ENCODE measurements around the gene PSMD1. TPM values are rescaled to one million over a fixed set of nuclear protein-coding genes. Genes with fewer than 3 reads are reported as not detected.

PSMD1 gene
- total RNA-seq, 1 experiment from 2014 or later: 133 TPM

GRCh38 chr2:231028889-231029288, 27.8 kb upstream of the PSMD1 start:
- TF ChIP-seq SRF (IDR thresholded peaks at IDR 0.05; ENCODE audit: low read depth): no peak
- no peak for TF ChIP-seq ELF1 (IDR thresholded peaks at IDR 0.05; ENCODE audit: borderline replicate concordance, low read depth)
- no peak for TF ChIP-seq ZNF274 (IDR thresholded peaks at IDR 0.05; ENCODE audit: low read depth, low read length)
- no peak for TF ChIP-seq ATF3 (IDR thresholded peaks at IDR 0.05)
- no peak for TF ChIP-seq ZFX (IDR thresholded peaks at IDR 0.05)
- TF ChIP-seq YY1 (IDR thresholded peaks at IDR 0.05; ENCODE audit: extremely low read depth, insufficient replicate concordance, low read depth, low read length): no peak
- TF ChIP-seq POLR2AphosphoS5 (IDR thresholded peaks at IDR 0.05; ENCODE audit: low read depth, low read length): no peak
- no peak for TF ChIP-seq REST (IDR thresholded peaks at IDR 0.05; ENCODE audit: low read depth)
- TF ChIP-seq CTCF (IDR thresholded peaks at IDR 0.05 in 2 of 3, conservative IDR thresholded peaks at IDR 0.05 in 1 of 3; ENCODE audit: borderline replicate concordance in 1 of 3, insufficient read depth in 1 of 3, low read depth in 2 of 3, low read length in 2 of 3): no peak
- TF ChIP-seq CEBPB (IDR thresholded peaks at IDR 0.05; ENCODE audit: low read depth): no peak
- no peak for TF ChIP-seq CBX3 (IDR thresholded peaks at IDR 0.05; ENCODE audit: low read depth)
- no peak for TF ChIP-seq EGR1 (IDR thresholded peaks at IDR 0.05; ENCODE audit: low read depth)
- TF ChIP-seq ZBTB33 (IDR thresholded peaks at IDR 0.05; ENCODE audit: extremely low read depth, insufficient replicate concordance, low read length): no peak
- no peak for TF ChIP-seq EZH2 (IDR thresholded peaks at IDR 0.05)
- TF ChIP-seq FOSL1 (IDR thresholded peaks at IDR 0.05; ENCODE audit: low read depth): no peak
- TF ChIP-seq MAX (IDR thresholded peaks at IDR 0.05): no peak
- TF ChIP-seq EZH2phosphoT487 (IDR thresholded peaks at IDR 0.05; ENCODE audit: borderline replicate concordance): no peak
- no peak for TF ChIP-seq SIN3A (IDR thresholded peaks at IDR 0.05; ENCODE audit: low read depth)
- no peak for TF ChIP-seq TCF7L2 (IDR thresholded peaks at IDR 0.05; ENCODE audit: borderline replicate concordance, extremely low read depth, insufficient read depth, insufficient read length)
- Histone ChIP-seq H3K4me1 (ENCODE audit: control insufficient read depth in 1 of 2, insufficient read depth in 2 of 2, low read length in 2 of 2) (no peaks in the 10 kb centered on the region), H3K27me3 (ENCODE audit: insufficient read depth, low read length) (no peaks in the 10 kb centered on the region), H3K9ac (ENCODE audit: low read length) (no peak overlapping the region), H3K9me3 (ENCODE audit: control insufficient read depth in 1 of 2, insufficient read depth in 1 of 2, low read depth in 1 of 2, low read length in 2 of 2) (no peaks in the 10 kb centered on the region), H3K36me3 (ENCODE audit: control insufficient read depth in 1 of 2, insufficient read depth in 2 of 2, low read length in 2 of 2) (no peaks in the 10 kb centered on the region), H2AFZ (ENCODE audit: low read depth, low read length, poor library complexity, severe bottlenecking) (no peak overlapping the region), H3K4me3 (replicated peaks in 1 of 2; ENCODE audit: low read depth in 1 of 2, low read length in 2 of 2) (no peak overlapping the region), H3K9me2 (ENCODE audit: insufficient read depth) (no peaks in the 10 kb centered on the region), H3K79me2 (ENCODE audit: insufficient read depth, low read length) (no peaks in the 10 kb centered on the region), H3K27ac (ENCODE audit: low read depth, low read length) (no peak overlapping the region), H4K20me1 (ENCODE audit: insufficient read depth) (no peaks in the 10 kb centered on the region), H3K4me2 (ENCODE audit: low read length) (no peak overlapping the region)
- intact Hi-C loops (cut with micrococcal nuclease): no loop called here
- ChIA-PET RAD21 (ENCODE audit: low non-redundant PET in 1 of 2, low total read pairs in 2 of 2, uncharacterized antibody in 2 of 2, unreplicated experiment in 2 of 2) (no interaction called here), CTCF (no interaction called here), POLR2A (no interaction called here)
- no TSS peak for BruUV-seq (replicated peaks)
- DNase-seq (ENCODE audit: low read depth, low spot score) (no peak), ATAC-seq (no peak)
